Erythroblast (primary cell): ENCODE measurements around the gene KCNH2.

Experiments used
- GATA1 ChIP-seq: IDR thresholded peaks from 2 replicates; pipeline ENCODE4 v1.6.1; 2011; ENCODE audit warnings: low read depth, mild to moderate bottlenecking, control low read depth, low read length, moderate library complexity
- POLR2A ChIP-seq: IDR thresholded peaks from 2 replicates; pipeline ENCODE4 v1.6.1; 2011; ENCODE audit warnings: mild to moderate bottlenecking, low read length

DNA sequence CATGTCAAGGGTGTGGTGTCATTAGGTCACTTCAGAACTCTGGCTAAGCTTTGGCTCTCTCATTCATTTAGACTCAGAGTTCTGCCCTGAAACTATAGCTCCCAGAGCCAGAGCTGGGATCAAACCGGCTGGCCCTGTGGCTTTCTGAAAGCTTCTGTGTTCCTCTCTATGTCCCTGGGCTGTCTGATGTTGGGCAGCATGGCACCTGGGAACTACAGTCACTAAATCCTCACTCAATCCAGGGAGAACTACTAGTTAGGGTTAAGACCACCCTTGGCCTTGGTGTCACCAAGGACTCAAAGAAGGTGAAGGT lies 32.9 kb upstream of the KCNH2 start:
- TF ChIP-seq POLR2A: no peak
- TF ChIP-seq GATA1: no peak
